HCT116 (cell line): ENCODE data around the gene XAF1. TPM values are rescaled to one million over a fixed set of nuclear protein-coding genes. Genes with fewer than 3 reads are reported as not detected.

Experiments
- ATAC-seq: fragments of 200-7000 bp; cut with Tn5 transposase; 2 replicates; pipeline ENCODE4 v1.9.1; 2020; ENCODE audit warnings: mild to moderate bottlenecking, moderate library complexity
- BruUV-seq: library from RNA; stranded (reverse); fragments of 400-500 nt; replicated peaks from 2 replicates; lab custom pipeline; 2021; lab: Mats Ljungman, UMichigan
- CTCF ChIA-PET: fragments of 300-600 bp; sonication (Branson Sonifier 250); formaldehyde crosslinking; loops from one replicate; lab custom pipeline; 2021; ENCODE audit warnings: antibody characterized with exemption; lab: Charles Lee
- POLR2A ChIA-PET: fragments of 300-600, 350-600 bp; sonication (Branson Sonifier 250); formaldehyde crosslinking; loops from one replicate; lab custom pipeline; 2021; ENCODE audit warnings: antibody characterized with exemption; lab: Charles Lee
- RAD21 ChIA-PET, 2 experiments: fragments of 300-600 bp; sonication (Branson Sonifier 250); formaldehyde crosslinking; loops; one replicate each; lab custom pipeline; 2023; ENCODE audit warnings: low total read pairs in 2 of 2; ENCODE audit not compliant: uncharacterized antibody in 2 of 2, unreplicated experiment in 2 of 2, low non-redundant PET in 1 of 2; lab: Charles Lee
- DNase-seq: peaks from one replicate; pipeline ENCODE4 v3.0.0-alpha.2; 2010; ENCODE audit warnings: low read depth, low spot score
- H2AFZ ChIP-seq: fragments of 200-600 bp; shearing (Covaris generic), sonication (generic); 2 replicates; pipeline ENCODE4 v1.6.1; 2017; ENCODE audit warnings: low read depth, mixed run types, mixed read lengths, antibody characterized with exemption, low read length; ENCODE audit not compliant: poor library complexity, severe bottlenecking
- H3K27ac ChIP-seq: 2 replicates; pipeline ENCODE4 v1.5.1; 2012; ENCODE audit warnings: low read depth, low read length
- H3K27me3 ChIP-seq: fragments of 200-600 bp; sonication (generic); 2 replicates; pipeline ENCODE4 v1.6.1; 2016; ENCODE audit warnings: mixed run types, low read length, mixed read lengths; ENCODE audit not compliant: insufficient read depth
- H3K36me3 ChIP-seq, 2 experiments: fragments of 200-500 bp in 1 of 2; fragments of 200-600 bp in 1 of 2; sonication (Bioruptor generic) in 1 of 2; sonication (generic) in 1 of 2; 2 replicates each; pipeline versions ENCODE4 v1.5.1 to v1.6.1; 2014 to 2016; ENCODE audit warnings: low read length in 2 of 2, inconsistent platforms in 1 of 2, mixed read lengths in 1 of 2, mixed run types in 1 of 2; ENCODE audit not compliant: insufficient read depth in 2 of 2, control insufficient read depth in 1 of 2
- H3K4me1 ChIP-seq, 2 experiments: fragments of 200-600 bp in 1 of 2; sonication (generic) in 1 of 2; 2 replicates each; pipeline versions ENCODE4 v1.5.1 to v1.6.1; 2012 to 2017; ENCODE audit warnings: low read length in 2 of 2, inconsistent platforms in 1 of 2, mild to moderate bottlenecking in 1 of 2, mixed read lengths in 1 of 2, mixed run types in 1 of 2, moderate library complexity in 1 of 2; ENCODE audit not compliant: insufficient read depth in 2 of 2, control insufficient read depth in 1 of 2
- H3K4me2 ChIP-seq: fragments of 200-600 bp; sonication (generic); 2 replicates; pipeline ENCODE4 v1.6.1; 2017; ENCODE audit warnings: mixed run types, low read length, mixed read lengths
- H3K4me3 ChIP-seq, 2 experiments: fragments of 200-600 bp in 1 of 2; sonication (generic) in 1 of 2; replicated peaks in 1 of 2; 2 replicates each; pipeline ENCODE4 v1.5.1; 2011 to 2016; ENCODE audit warnings: low read length in 2 of 2, control low read depth in 1 of 2, low read depth in 1 of 2, mild to moderate bottlenecking in 1 of 2, mixed read lengths in 1 of 2, mixed run types in 1 of 2
- H3K79me2 ChIP-seq: fragments of 200-600 bp; sonication (generic); 2 replicates; pipeline ENCODE4 v1.6.1; 2017; ENCODE audit warnings: mild to moderate bottlenecking, mixed run types, low read length, moderate library complexity, mixed read lengths; ENCODE audit not compliant: insufficient read depth
- H3K9ac ChIP-seq: fragments of 200-600 bp; sonication (generic); 2 replicates; pipeline ENCODE4 v1.6.1; 2016; ENCODE audit warnings: low read length, mixed read lengths
- H3K9me2 ChIP-seq: fragments of 200-600 bp; sonication (generic), shearing (Covaris generic); 2 replicates; pipeline ENCODE4 v1.6.1; 2017; ENCODE audit warnings: mixed run types, mild to moderate bottlenecking, moderate library complexity; ENCODE audit not compliant: insufficient read depth
- H3K9me3 ChIP-seq, 2 experiments: fragments of 200-500 bp in 1 of 2; fragments of 200-600 bp in 1 of 2; sonication (Bioruptor generic) in 1 of 2; sonication (generic) in 1 of 2; 2 replicates each; pipeline ENCODE4 v1.6.1; 2014 to 2017; ENCODE audit warnings: low read length in 2 of 2, mixed read lengths in 2 of 2, inconsistent platforms in 1 of 2, low read depth in 1 of 2, mild to moderate bottlenecking in 1 of 2, mixed run types in 1 of 2, moderate library complexity in 1 of 2; ENCODE audit not compliant: control insufficient read depth in 1 of 2, insufficient read depth in 1 of 2
- H4K20me1 ChIP-seq: fragments of 200-600 bp; sonication (generic), shearing (Covaris generic); 2 replicates; pipeline ENCODE4 v1.6.1; 2017; ENCODE audit warnings: mixed run types, mild to moderate bottlenecking, moderate library complexity; ENCODE audit not compliant: insufficient read depth
- ATF3 ChIP-seq: IDR thresholded peaks from 2 replicates; pipeline ENCODE4 v1.6.1; 2012
- CBX3 ChIP-seq: IDR thresholded peaks from 2 replicates; pipeline ENCODE4 v1.6.1; 2012; ENCODE audit warnings: low read depth
- CEBPB ChIP-seq: IDR thresholded peaks from 2 replicates; pipeline ENCODE4 v1.6.1; 2012; ENCODE audit warnings: low read depth
- EGR1 ChIP-seq: IDR thresholded peaks from 2 replicates; pipeline ENCODE4 v1.6.1; 2012; ENCODE audit warnings: low read depth
- EZH2 ChIP-seq: fragments of 200-600 bp; sonication (generic); IDR thresholded peaks from 2 replicates; pipeline ENCODE4 v1.6.1; 2017; ENCODE audit warnings: antibody characterized with exemption, mixed run types
- EZH2phosphoT487 ChIP-seq: fragments of 200-600 bp; IDR thresholded peaks from 2 replicates; pipeline ENCODE4 v1.6.1; 2018; ENCODE audit warnings: antibody characterized with exemption, borderline replicate concordance
- FOSL1 ChIP-seq: IDR thresholded peaks from 2 replicates; pipeline ENCODE4 v1.6.1; 2012; ENCODE audit warnings: low read depth
- JUND ChIP-seq: IDR thresholded peaks from 2 replicates; pipeline ENCODE4 v1.6.1; 2012
- POLR2A ChIP-seq: IDR thresholded peaks from 2 replicates; pipeline ENCODE4 v1.7.0; 2011; ENCODE audit warnings: borderline replicate concordance; ENCODE audit not compliant: insufficient read depth, insufficient read length; ENCODE audit errors: extremely low read depth
- POLR2AphosphoS5 ChIP-seq: IDR thresholded peaks from 2 replicates; pipeline ENCODE4 v1.6.1; 2011; ENCODE audit warnings: mild to moderate bottlenecking, low read depth, low read length, moderate library complexity
- REST ChIP-seq: IDR thresholded peaks from 2 replicates; pipeline ENCODE4 v1.6.1; 2012; ENCODE audit warnings: low read depth
- SIN3A ChIP-seq: IDR thresholded peaks from 2 replicates; pipeline ENCODE4 v1.6.1; 2012; ENCODE audit warnings: low read depth
- SRF ChIP-seq: IDR thresholded peaks from 2 replicates; pipeline ENCODE4 v1.6.1; 2012; ENCODE audit warnings: low read depth
- TCF7L2 ChIP-seq: IDR thresholded peaks from 2 replicates; pipeline ENCODE4 v1.7.0; 2011; ENCODE audit warnings: borderline replicate concordance, inconsistent platforms; ENCODE audit not compliant: insufficient read depth, insufficient read length; ENCODE audit errors: extremely low read depth
- ZFX ChIP-seq: fragments of 450-650 bp; IDR thresholded peaks from 2 replicates; pipeline ENCODE4 v1.6.1; 2017
- intact Hi-C: fragments of 100-400 bp; cut with micrococcal nuclease; formaldehyde crosslinking; loops from 2 replicates; pipeline ENCODE4 v1.10.0; 2022
- total RNA-seq: library from RNA; stranded (reverse); gene quantifications from one replicate; pipeline ENCODE4 v1.2.1, GENCODE V29; 2021; ENCODE audit not compliant: unreplicated experiment
- TF ChIP-seq, protein P1 (sequence below), 3 experiments: fragments of 200-600 bp in 1 of 3; sonication (generic) in 1 of 3; IDR thresholded peaks in 2 of 3; conservative IDR thresholded peaks in 1 of 3; 2 replicates each; pipeline ENCODE4 v1.5.1; 2012 to 2017; ENCODE audit warnings: low read depth in 2 of 3, low read length in 2 of 3, antibody characterized with exemption in 1 of 3, borderline replicate concordance in 1 of 3, control low read depth in 1 of 3, mild to moderate bottlenecking in 1 of 3, mixed read lengths in 1 of 3, mixed run types in 1 of 3, moderate library complexity in 1 of 3; ENCODE audit not compliant: insufficient read depth in 1 of 3

Gene XAF1
- total RNA-seq, 1 experiment from 2014 or later: 0.25 TPM

DNA sequence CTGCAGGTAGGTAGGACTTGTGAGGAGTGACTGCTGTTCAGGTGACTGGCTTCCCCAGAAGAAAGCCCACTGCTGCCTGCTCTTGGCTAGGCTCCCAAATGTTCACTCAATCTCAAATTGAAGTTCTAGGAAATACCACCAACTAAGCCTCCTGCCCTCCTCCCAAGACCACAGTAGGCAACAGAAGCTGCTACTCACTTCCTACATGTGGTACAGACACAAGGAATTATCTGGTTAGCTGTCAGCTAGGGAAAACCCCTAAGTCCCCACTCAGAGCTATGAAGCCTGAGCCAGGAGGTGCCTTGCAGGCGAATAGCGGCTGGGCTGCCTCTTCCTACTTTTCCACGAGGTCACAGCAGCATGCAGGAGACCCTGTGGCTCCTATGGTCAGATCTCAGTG is 25.0 kb downstream of the XAF1 start:
- Histone ChIP-seq H2AFZ (no peak overlapping the region), H3K27ac (no peak overlapping the region), H3K9ac (no peak overlapping the region), H3K27me3 (peaks cover 34% of the 10 kb centered on the region), H3K4me1 (no peaks in the 10 kb centered on the region), H3K36me3 (no peaks in the 10 kb centered on the region), H3K9me2 (no peaks in the 10 kb centered on the region), H3K9me3 (no peaks in the 10 kb centered on the region), H4K20me1 (no peaks in the 10 kb centered on the region), H3K4me2 (no peak overlapping the region), H3K79me2 (no peaks in the 10 kb centered on the region), H3K4me3 (no peak overlapping the region)
- RAD21 ChIA-PET: no interaction called here
- no peak for TF ChIP-seq ATF3
- no peak for TF ChIP-seq FOSL1
- TF ChIP-seq POLR2AphosphoS5: no peak
- TF ChIP-seq, protein P1, sequence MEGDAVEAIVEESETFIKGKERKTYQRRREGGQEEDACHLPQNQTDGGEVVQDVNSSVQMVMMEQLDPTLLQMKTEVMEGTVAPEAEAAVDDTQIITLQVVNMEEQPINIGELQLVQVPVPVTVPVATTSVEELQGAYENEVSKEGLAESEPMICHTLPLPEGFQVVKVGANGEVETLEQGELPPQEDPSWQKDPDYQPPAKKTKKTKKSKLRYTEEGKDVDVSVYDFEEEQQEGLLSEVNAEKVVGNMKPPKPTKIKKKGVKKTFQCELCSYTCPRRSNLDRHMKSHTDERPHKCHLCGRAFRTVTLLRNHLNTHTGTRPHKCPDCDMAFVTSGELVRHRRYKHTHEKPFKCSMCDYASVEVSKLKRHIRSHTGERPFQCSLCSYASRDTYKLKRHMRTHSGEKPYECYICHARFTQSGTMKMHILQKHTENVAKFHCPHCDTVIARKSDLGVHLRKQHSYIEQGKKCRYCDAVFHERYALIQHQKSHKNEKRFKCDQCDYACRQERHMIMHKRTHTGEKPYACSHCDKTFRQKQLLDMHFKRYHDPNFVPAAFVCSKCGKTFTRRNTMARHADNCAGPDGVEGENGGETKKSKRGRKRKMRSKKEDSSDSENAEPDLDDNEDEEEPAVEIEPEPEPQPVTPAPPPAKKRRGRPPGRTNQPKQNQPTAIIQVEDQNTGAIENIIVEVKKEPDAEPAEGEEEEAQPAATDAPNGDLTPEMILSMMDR (IDR thresholded peaks at IDR 0.05 in 2 of 3, conservative IDR thresholded peaks at IDR 0.05 in 1 of 3; ENCODE audit: borderline replicate concordance in 1 of 3, insufficient read depth in 1 of 3, low read depth in 2 of 3, low read length in 2 of 3): no peak
- no peak for TF ChIP-seq JUND
- TF ChIP-seq CEBPB: no peak
- no peak for TF ChIP-seq SIN3A
- TF ChIP-seq EGR1: no peak
- TF ChIP-seq POLR2A: no peak
- TF ChIP-seq SRF: no peak
- TF ChIP-seq REST: no peak
- no peak for TF ChIP-seq TCF7L2
- TF ChIP-seq CBX3: no peak
- TF ChIP-seq EZH2phosphoT487: no peak
- TF ChIP-seq ZFX: no peak
- TF ChIP-seq EZH2: no peak
- CTCF ChIA-PET: no interaction called here
- intact Hi-C loops: no loop called here
- BruUV-seq: no TSS peak
- no peak for DNase-seq
- ATAC-seq: no peak
- POLR2A ChIA-PET: no interaction called here
